Measurements from ENCODE around the gene KRT6B.

DNA sequence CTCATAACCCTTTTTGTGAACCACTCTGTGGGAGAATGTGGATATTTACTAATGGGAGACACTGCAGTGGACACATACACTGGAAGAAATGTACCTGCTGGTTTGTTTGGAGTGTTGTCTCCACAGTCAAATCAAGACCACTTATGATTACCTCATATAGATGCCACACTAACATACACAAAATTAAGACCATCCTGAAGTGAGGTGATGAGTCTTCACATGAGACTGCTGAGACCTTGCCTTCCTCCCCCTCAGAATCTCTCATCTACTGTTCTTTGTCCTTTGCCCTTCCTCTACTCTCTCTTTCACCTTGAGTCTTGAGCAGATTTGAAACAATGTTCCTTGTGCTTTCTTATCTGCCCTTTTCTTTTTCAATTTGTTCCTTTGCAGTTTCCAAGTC, 36.8 kb upstream of the KRT6B start:
- TF ChIP-seq, protein P1, sequence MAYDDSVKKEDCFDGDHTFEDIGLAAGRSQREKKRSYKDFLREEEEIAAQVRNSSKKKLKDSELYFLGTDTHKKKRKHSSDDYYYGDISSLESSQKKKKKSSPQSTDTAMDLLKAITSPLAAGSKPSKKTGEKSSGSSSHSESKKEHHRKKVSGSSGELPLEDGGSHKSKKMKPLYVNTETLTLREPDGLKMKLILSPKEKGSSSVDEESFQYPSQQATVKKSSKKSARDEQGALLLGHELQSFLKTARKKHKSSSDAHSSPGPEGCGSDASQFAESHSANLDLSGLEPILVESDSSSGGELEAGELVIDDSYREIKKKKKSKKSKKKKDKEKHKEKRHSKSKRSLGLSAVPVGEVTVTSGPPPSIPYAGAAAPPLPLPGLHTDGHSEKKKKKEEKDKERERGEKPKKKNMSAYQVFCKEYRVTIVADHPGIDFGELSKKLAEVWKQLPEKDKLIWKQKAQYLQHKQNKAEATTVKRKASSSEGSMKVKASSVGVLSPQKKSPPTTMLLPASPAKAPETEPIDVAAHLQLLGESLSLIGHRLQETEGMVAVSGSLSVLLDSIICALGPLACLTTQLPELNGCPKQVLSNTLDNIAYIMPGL (CRISPR knock-in tag; IDR thresholded peaks at IDR 0.05), result no peak
- TF ChIP-seq CEBPB (tag; IDR thresholded peaks at IDR 0.05), result no peak
- TF ChIP-seq LCOR (CRISPR knock-in tag; IDR thresholded peaks at IDR 0.05), result no peak
- TF ChIP-seq, protein P2, sequence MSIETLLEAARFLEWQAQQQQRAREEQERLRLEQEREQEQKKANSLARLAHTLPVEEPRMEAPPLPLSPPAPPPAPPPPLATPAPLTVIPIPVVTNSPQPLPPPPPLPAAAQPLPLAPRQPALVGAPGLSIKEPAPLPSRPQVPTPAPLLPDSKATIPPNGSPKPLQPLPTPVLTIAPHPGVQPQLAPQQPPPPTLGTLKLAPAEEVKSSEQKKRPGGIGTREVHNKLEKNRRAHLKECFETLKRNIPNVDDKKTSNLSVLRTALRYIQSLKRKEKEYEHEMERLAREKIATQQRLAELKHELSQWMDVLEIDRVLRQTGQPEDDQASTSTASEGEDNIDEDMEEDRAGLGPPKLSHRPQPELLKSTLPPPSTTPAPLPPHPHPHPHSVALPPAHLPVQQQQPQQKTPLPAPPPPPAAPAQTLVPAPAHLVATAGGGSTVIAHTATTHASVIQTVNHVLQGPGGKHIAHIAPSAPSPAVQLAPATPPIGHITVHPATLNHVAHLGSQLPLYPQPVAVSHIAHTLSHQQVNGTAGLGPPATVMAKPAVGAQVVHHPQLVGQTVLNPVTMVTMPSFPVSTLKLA (conservative IDR thresholded peaks at IDR 0.05), result no peak
- TF ChIP-seq, protein P3, sequence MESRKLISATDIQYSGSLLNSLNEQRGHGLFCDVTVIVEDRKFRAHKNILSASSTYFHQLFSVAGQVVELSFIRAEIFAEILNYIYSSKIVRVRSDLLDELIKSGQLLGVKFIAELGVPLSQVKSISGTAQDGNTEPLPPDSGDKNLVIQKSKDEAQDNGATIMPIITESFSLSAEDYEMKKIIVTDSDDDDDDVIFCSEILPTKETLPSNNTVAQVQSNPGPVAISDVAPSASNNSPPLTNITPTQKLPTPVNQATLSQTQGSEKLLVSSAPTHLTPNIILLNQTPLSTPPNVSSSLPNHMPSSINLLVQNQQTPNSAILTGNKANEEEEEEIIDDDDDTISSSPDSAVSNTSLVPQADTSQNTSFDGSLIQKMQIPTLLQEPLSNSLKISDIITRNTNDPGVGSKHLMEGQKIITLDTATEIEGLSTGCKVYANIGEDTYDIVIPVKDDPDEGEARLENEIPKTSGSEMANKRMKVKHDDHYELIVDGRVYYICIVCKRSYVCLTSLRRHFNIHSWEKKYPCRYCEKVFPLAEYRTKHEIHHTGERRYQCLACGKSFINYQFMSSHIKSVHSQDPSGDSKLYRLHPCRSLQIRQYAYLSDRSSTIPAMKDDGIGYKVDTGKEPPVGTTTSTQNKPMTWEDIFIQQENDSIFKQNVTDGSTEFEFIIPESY (CRISPR knock-in tag; IDR thresholded peaks at IDR 0.05), result no peak
- TF ChIP-seq, protein P4, sequence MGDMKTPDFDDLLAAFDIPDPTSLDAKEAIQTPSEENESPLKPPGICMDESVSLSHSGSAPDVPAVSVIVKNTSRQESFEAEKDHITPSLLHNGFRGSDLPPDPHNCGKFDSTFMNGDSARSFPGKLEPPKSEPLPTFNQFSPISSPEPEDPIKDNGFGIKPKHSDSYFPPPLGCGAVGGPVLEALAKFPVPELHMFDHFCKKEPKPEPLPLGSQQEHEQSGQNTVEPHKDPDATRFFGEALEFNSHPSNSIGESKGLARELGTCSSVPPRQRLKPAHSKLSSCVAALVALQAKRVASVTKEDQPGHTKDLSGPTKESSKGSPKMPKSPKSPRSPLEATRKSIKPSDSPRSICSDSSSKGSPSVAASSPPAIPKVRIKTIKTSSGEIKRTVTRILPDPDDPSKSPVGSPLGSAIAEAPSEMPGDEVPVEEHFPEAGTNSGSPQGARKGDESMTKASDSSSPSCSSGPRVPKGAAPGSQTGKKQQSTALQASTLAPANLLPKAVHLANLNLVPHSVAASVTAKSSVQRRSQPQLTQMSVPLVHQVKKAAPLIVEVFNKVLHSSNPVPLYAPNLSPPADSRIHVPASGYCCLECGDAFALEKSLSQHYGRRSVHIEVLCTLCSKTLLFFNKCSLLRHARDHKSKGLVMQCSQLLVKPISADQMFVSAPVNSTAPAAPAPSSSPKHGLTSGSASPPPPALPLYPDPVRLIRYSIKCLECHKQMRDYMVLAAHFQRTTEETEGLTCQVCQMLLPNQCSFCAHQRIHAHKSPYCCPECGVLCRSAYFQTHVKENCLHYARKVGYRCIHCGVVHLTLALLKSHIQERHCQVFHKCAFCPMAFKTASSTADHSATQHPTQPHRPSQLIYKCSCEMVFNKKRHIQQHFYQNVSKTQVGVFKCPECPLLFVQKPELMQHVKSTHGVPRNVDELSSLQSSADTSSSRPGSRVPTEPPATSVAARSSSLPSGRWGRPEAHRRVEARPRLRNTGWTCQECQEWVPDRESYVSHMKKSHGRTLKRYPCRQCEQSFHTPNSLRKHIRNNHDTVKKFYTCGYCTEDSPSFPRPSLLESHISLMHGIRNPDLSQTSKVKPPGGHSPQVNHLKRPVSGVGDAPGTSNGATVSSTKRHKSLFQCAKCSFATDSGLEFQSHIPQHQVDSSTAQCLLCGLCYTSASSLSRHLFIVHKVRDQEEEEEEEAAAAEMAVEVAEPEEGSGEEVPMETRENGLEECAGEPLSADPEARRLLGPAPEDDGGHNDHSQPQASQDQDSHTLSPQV (IDR thresholded peaks at IDR 0.05), result no peak
- TF ChIP-seq SMAD3 (CRISPR knock-in tag; conservative IDR thresholded peaks at IDR 0.05), result no peak
- TF ChIP-seq JUND (IDR thresholded peaks at IDR 0.05; ENCODE audit: borderline replicate concordance, low read depth, low read length), result no peak
- no peak for TF ChIP-seq JUND (tag; IDR thresholded peaks at IDR 0.05; ENCODE audit: borderline replicate concordance, low read depth, low read length)
- no peak for TF ChIP-seq ZNF561 (CRISPR knock-in tag; conservative IDR thresholded peaks at IDR 0.05)
- TF ChIP-seq, protein P5, sequence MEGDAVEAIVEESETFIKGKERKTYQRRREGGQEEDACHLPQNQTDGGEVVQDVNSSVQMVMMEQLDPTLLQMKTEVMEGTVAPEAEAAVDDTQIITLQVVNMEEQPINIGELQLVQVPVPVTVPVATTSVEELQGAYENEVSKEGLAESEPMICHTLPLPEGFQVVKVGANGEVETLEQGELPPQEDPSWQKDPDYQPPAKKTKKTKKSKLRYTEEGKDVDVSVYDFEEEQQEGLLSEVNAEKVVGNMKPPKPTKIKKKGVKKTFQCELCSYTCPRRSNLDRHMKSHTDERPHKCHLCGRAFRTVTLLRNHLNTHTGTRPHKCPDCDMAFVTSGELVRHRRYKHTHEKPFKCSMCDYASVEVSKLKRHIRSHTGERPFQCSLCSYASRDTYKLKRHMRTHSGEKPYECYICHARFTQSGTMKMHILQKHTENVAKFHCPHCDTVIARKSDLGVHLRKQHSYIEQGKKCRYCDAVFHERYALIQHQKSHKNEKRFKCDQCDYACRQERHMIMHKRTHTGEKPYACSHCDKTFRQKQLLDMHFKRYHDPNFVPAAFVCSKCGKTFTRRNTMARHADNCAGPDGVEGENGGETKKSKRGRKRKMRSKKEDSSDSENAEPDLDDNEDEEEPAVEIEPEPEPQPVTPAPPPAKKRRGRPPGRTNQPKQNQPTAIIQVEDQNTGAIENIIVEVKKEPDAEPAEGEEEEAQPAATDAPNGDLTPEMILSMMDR (IDR thresholded peaks at IDR 0.05 in 2 of 3, conservative IDR thresholded peaks at IDR 0.05 in 1 of 3; ENCODE audit: insufficient read depth in 2 of 3, low read depth in 1 of 3, low read length in 3 of 3), result no peak
- no peak for TF ChIP-seq FOXJ3 (CRISPR knock-in tag; IDR thresholded peaks at IDR 0.05)
- TF ChIP-seq CHD1 (IDR thresholded peaks at IDR 0.05; ENCODE audit: low read length), result no peak
